PC-3 (cell line): Measurements from ENCODE around the gene DBP.
"Not testable (repeated sequence)": the region's sequence is repeated elsewhere in the genome, so short reads cannot be mapped to it uniquely, and the experiment has no call there.

Experiments used
- CTCF ChIP-seq: fragments of 300-600 bp; sonication (generic); conservative IDR thresholded peaks from 2 replicates; pipeline ENCODE4 v1.5.1; 2017; ENCODE audit warnings: antibody characterized with exemption, low read depth, mild to moderate bottlenecking, low read length
- EZH2phosphoT487 ChIP-seq: fragments of 300-600 bp; sonication (generic); IDR thresholded peaks from 2 replicates; pipeline ENCODE4 v1.6.1; 2018; ENCODE audit warnings: mild to moderate bottlenecking, antibody characterized with exemption, low read length, borderline replicate concordance

GRCh38 chr19:48686637-48687036, 49.5 kb upstream of the DBP start:
- TF ChIP-seq EZH2phosphoT487, CTCF: not testable (repeated sequence)
